Hematopoietic multipotent progenitor cell treated with erythropoietin and hydrocortisone succinate and interleukin-3 and kit ligand, for 6 days (in vitro differentiated cells): Measurements from ENCODE around the gene EIF4G3.
A peak's percentile ranks its signal among the peaks of the same experiment; 100 is the strongest.
"Not testable (repeated sequence)": the region's sequence is repeated elsewhere in the genome, so short reads cannot be mapped to it uniquely, and the experiment has no call there.

ENCODE experiments used
- DNase-seq: peaks from one replicate; pipeline ENCODE4 v3.0.0-alpha.2; 2015

Gene EIF4G3

DNA sequence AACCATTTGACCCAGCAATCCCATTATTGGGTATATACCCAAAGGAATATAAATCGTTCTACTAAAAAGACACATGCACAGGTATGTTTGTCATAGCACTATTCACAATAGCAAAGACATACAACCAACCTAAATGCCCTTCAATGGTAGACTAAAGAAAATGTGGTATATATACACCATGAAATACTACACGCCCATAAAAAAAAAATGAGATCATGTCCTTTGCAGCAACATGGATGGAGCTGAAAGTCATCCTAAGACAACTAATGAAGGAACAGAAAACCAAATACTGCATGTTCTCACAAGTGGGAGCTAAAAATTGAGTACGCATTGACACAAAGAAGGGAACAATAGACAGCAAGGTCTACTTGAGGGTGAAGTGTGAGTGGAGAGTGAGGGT lies 72.0 kb downstream of the EIF4G3 start:
- DNase-seq, result no peak

DNA sequence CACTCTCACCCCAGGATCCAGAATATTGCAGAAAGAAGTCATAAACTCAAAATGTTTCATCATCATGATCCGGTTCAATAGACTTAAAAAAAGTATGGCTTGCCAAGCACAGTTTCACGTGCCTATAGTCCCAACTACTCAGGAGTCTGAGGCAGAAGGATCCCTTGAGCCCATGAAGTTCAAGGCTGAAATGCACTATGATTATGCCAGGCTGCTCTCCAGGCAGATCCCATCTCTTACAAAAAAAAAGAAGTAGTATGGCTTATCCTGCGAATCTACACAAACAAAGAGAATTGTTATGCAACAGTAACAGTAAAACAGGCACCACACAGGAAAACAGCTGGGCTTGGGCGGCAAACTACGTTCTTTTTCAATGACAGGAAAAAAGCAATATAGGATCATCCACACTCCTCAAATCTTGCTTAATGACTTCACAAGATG lies 76.2 kb downstream of the EIF4G3 start:
- peak; percentile 61 for DNase-seq

DNA sequence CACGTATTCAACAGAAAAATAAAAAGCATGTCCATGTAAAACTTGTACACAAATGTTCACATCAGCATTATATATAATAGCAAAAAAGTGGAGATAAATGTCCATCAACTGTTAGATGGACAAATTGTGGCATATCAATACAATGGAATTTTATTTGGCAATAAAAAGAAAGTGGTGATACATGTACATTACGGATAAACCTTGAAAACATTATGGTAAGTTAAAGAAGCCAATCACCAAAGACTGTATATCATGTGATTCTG lies 76.9 kb downstream of the EIF4G3 start:
- DNase-seq, result no peak

- DNase-seq, result peak; percentile 55
Observed at GRCh38 chr1:21099034-21099868, 77.4 kb downstream of the EIF4G3 start.

- DNase-seq, result no peak
Observed at GRCh38 chr1:21098186-21098915, 78.3 kb downstream of the EIF4G3 start.

DNA sequence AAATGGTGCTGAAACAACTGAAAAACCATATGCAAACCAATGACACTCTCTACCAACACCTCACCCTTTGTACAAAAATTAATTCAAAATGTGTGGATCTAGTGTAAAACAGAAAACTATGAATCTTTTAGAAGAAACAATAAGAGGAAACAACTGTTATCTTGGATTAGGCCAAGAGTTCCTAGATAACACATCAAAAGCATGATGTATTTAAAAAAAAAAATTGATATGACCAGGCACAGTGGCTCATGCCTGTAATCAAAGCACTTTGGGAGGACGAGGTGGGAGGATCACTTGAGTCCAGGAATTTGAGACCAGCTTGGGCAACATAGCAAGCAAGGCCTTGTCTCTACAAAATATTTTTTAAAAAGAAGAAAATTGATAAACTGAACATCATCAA lies 79.0 kb downstream of the EIF4G3 start:
- no peak for DNase-seq

DNA sequence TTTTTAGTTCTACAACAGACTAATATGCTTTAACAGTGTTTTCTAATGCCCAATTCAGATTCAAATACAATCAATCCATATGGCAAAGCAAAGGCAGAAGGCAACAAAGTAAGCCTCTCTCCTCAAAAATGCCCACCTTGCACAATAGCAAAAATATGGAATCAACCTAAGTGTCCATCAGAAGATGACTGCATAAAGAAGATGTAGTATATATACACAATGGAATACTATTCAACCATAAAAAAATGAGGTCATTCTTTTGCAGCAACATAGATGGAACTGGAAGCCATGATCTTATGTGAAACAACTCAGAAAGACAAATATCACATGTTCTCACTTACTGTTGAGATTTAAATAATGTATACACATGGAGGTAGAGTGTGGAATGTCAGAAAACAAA lies 80.7 kb downstream of the EIF4G3 start:
- no peak for DNase-seq

DNA sequence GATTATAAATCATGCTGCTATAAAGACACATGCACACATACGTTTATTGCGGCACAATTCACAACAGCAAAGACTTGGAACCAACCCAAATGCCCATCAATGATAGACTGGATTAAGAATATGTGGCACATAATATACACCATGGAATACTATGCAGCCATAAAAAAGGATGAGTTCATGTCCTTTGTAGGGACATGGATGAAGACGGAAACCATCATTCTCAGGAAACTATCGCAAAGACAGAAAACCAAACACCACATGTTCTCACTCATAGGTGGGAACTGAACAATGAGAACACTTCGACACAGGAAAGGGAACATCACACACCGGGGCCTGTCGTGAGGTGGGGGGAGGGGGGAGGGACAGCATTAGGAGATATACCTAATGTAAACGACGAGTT lies 82.4 kb downstream of the EIF4G3 start:
- DNase-seq, result not testable (repeated sequence)

DNA sequence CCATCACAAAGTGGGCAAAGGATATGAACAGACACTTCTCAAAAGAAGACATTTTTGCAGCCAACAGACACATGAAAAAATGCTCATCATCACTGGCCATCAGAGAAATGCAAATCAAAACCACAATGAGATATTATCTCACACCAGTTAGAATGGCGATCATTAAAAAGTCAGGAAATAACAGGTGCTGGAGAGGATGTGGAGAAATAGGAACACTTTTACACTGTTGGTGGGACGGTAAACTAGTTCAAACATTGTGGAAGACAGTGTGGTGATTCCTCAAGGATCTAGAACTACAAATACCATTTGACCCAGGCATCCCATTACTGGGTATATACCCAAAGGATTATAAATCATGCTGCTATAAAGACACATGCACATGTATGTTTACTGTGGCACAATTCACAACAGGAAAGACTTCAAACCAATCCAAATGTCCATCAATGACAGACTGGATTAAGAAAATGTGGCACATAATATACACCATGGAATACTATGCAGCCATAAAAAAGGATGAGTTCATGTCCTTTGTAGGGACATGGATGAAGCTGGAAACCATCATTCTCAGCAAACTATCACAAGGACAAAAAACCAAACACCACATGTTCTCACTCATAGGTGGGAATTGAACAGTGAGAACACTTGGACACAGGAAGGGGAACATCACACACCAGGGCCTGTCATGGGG lies 83.3 kb downstream of the EIF4G3 start:
- DNase-seq, result not testable (repeated sequence)

DNA sequence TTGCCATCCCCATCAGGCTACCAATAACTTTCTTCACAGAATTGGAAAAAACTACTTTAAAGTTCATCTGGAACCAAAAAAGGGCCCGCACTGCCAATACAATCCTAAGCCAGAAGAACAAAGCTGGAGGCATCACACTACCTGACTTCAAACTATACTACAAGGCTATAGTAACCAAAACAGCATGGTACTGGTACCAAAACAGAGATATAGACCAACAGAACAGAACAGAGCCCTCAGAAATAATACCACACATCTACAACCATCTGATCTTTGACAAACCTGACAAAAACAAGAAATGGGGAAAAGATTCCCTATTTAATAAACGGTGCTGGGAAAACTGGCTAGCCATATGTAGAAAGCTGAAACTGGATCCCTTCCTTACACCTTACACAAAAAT lies 84.2 kb downstream of the EIF4G3 start:
- not testable (repeated sequence) for DNase-seq

DNA sequence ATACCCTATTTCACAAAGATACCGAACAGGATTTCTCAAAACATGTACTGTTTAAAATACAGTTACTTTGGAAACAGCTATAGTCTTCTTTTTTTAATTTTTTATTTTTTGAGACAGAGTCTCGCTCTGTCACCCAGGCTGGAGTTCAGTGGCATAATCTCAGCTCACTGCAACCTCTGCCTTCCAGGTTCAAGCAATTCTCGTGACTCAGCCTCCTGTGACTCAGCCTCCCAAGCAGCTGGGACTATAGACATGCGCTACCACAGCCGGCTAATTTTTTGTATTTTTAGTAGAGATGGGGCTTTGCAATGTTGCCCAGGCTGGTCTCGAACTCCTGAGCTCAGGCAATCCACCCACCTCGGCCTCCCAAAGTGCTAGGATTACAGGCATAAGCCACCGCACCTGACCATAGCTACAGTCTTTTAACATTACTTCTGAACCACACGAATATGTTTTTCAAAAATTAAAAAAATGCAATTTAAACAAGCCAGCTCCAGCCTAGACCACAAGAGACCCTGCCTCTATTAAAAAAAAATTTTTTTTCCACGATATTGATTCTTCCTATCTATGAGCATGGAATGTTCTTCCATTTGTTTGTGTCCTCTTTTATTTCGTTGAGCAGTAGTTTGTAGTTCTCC lies 85.5 kb downstream of the EIF4G3 start:
- DNase-seq, result not testable (repeated sequence)

GRCh38 chr1:21090463-21090862 lies 86.2 kb downstream of the EIF4G3 start:
- DNase-seq, result no peak

DNA sequence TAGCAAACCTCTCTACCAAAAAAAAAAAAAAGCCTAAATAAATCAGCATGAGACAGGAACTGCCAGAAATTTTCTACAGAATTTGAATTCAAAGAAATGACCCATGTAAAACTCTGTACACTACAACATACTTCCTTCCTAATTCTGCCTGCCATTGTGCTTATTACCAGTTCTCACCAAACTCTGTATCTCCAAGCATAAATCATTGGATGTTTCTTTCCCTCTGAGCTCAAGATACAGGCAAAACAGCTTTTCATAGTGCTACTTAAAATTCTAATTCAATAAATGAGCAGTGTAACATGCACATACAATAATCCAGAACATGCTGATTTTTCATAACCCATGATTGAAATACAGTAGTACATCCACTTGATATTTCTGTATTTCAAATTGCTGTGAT lies 87.0 kb downstream of the EIF4G3 start:
- DNase-seq, result no peak

GRCh38 chr1:21089299-21089698 lies 87.4 kb downstream of the EIF4G3 start:
- DNase-seq, result no peak

DNA sequence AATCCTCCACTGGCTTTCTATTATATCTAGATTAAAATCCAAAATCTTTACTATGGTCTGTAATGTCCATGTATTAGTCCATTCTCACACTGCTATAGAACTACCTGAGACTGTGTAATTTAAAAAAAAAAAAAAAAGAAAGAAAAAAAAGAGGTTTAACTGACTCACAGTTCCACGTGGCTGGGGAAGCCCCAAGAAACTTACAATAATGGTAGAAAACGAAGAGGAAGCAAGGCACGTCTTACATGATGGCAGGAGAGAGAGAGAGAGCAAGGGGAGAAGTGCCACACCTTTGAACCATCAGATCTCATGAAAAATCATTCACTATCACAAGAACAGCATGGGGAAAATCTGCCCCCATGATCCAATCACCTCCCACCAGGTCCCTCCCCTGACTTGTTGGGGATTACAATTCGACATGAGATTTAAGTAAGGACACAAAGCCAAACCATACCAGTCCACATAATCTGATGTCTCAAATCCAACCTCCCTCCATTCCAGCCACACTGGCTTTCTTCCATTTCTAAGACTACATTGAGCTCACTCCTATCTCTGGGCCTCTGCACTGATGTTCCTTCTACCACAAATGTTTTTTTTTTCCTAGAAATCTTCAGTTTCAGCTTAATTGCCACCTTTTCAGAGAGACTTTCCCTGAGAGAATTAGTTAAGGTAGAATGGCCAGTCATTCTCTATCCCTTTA lies 92.4 kb downstream of the EIF4G3 start:
- no peak for DNase-seq

GRCh38 chr1:21082073-21082472 lies 94.6 kb downstream of the EIF4G3 start:
- DNase-seq, result no peak

- no peak for DNase-seq
Observed at GRCh38 chr1:21077085-21077484, 99.6 kb downstream of the EIF4G3 start.

- no peak for DNase-seq
Observed at GRCh38 chr1:21072721-21073120, 104.0 kb downstream of the EIF4G3 start.

- no peak for DNase-seq
Observed at GRCh38 chr1:21069549-21069948, 107.1 kb downstream of the EIF4G3 start.

DNA sequence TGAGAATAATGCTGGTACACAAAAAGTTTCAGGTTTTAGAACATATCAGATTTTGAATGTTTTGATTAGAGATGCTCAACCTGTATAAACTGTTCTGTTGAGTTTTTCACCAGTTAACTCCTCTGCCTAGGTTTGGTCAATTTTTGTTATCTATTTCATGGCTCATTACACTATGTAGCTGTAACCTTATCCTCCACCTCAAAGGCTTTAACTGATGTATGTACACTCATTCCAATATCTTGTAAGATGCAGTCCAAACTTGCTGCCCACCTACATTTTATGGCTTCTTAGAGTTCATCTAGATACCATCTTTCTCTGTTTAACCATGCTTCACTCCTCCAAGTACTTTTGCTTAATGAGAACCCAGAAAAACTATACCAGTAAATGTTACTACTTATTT lies 107.8 kb downstream of the EIF4G3 start:
- no peak for DNase-seq

DNA sequence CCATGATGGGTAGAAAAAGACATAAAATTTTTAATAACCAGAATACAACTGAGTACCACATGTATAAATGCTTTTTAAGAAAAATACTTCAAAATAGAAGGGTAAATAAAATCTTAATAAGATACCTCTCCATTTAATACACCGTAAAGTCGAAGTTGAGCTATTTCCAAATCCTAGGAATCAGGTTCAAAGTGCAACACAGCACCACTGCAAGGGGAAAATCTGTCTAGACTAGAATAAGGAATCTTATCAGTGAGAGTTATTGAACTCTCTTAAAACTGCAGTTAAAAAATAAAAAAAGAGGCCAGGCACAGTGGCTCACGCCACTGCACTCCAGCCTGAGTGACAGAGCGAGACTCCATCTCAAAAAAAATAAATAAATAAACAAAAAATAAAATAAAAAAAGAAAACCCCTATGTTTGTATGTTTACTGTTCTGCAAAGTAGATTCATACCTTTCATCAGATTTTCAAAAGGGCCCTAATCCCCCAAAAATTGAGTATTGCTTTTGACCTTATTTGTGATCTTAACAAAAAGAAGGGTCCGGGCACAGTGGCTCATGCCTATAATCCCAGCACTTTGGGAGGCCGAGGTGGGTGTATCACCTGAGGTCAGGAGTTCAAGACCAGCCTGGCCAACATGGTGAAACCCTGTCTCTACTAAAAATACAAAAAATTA lies 109.0 kb downstream of the EIF4G3 start:
- no peak for DNase-seq

GRCh38 chr1:21066356-21067012 lies 110.2 kb downstream of the EIF4G3 start:
- peak; percentile 56 for DNase-seq
